Ishikawa (cell line): ENCODE data around the gene ADD2.

ENCODE experiments used
- CREB1 ChIP-seq: IDR thresholded peaks from 2 replicates; pipeline ENCODE4 v1.6.1; 2012; ENCODE audit warnings: low read depth
- EGR1 ChIP-seq: IDR thresholded peaks from 2 replicates; pipeline ENCODE4 v1.6.1; 2012
- EP300 ChIP-seq: IDR thresholded peaks from 2 replicates; pipeline ENCODE4 v1.6.1; 2012; ENCODE audit warnings: borderline replicate concordance
- RAD21 ChIP-seq: IDR thresholded peaks from 2 replicates; pipeline ENCODE4 v1.6.1; 2012; ENCODE audit warnings: low read depth
- TAF1 ChIP-seq: IDR thresholded peaks from 2 replicates; pipeline ENCODE4 v1.6.1; 2012; ENCODE audit warnings: low read depth, mild to moderate bottlenecking
- TCF12 ChIP-seq: IDR thresholded peaks from 2 replicates; pipeline ENCODE4 v1.6.1; 2012; ENCODE audit warnings: low read depth
- YY1 ChIP-seq: IDR thresholded peaks from 2 replicates; pipeline ENCODE4 v1.6.1; 2012; ENCODE audit warnings: low read depth
- ZBTB7A ChIP-seq: IDR thresholded peaks from 2 replicates; pipeline ENCODE4 v1.6.1; 2012; ENCODE audit warnings: low read depth
- TF ChIP-seq, protein P1 (sequence below): IDR thresholded peaks from 2 replicates; pipeline ENCODE4 v1.6.1; 2012; ENCODE audit warnings: low read depth, mild to moderate bottlenecking
- TF ChIP-seq, protein P2 (sequence below): IDR thresholded peaks from 2 replicates; pipeline ENCODE4 v1.6.1; 2012

DNA sequence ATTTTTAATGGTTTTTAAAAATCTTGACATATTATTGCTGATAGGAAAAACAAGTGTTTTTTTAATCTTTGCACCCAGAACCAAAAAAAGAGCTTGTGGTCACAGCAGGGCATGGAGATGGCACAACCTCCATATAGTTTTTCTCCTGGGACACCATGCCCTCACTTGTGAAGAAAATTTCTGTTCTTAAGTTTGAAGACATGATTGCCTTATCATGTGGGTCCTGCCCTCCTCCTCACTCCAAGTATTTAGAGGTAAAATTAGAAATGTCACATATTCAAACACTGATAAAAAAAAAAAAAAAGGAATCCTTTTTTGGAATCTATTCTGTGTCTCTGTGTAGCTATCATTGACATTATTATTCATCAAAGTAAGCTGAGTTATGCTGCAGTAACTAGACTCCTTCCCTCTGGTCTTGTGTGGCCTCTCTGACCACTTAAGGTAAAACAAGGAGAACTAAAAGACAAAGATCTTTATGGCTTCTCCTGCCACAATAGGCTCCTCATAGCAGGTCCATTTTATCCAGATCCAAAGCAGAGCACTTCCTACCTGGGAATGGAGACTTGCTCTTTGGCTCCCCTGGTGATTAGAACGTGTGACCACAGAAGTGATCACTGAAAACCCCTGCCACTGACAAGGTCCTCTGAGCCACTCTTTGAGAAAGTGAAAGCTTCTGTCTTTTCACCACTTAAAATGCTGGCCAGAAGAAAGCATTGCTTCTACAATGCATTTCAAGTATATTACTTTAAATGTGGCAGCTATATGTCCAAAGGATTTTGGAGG is 19.8 kb downstream of the ADD2 start:
- TF ChIP-seq TAF1 (no peak), RAD21 (no peak), EP300 (no peak), ZBTB7A (no peak), YY1 (no peak), TCF12 (no peak), EGR1 (no peak), CREB1 (no peak)
- TF ChIP-seq, protein P1, sequence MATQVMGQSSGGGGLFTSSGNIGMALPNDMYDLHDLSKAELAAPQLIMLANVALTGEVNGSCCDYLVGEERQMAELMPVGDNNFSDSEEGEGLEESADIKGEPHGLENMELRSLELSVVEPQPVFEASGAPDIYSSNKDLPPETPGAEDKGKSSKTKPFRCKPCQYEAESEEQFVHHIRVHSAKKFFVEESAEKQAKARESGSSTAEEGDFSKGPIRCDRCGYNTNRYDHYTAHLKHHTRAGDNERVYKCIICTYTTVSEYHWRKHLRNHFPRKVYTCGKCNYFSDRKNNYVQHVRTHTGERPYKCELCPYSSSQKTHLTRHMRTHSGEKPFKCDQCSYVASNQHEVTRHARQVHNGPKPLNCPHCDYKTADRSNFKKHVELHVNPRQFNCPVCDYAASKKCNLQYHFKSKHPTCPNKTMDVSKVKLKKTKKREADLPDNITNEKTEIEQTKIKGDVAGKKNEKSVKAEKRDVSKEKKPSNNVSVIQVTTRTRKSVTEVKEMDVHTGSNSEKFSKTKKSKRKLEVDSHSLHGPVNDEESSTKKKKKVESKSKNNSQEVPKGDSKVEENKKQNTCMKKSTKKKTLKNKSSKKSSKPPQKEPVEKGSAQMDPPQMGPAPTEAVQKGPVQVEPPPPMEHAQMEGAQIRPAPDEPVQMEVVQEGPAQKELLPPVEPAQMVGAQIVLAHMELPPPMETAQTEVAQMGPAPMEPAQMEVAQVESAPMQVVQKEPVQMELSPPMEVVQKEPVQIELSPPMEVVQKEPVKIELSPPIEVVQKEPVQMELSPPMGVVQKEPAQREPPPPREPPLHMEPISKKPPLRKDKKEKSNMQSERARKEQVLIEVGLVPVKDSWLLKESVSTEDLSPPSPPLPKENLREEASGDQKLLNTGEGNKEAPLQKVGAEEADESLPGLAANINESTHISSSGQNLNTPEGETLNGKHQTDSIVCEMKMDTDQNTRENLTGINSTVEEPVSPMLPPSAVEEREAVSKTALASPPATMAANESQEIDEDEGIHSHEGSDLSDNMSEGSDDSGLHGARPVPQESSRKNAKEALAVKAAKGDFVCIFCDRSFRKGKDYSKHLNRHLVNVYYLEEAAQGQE: no peak
- TF ChIP-seq, protein P2, sequence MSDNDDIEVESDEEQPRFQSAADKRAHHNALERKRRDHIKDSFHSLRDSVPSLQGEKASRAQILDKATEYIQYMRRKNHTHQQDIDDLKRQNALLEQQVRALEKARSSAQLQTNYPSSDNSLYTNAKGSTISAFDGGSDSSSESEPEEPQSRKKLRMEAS: no peak
